Parathyroid adenoma (tissue), 2 donors: ENCODE results near the gene GSG1L.

Experiments used
- H2AFZ ChIP-seq: fragments of 300-600 bp; sonication (generic); one replicate; pipeline ENCODE4 v1.7.0; 2017; ENCODE audit warnings: antibody characterized with exemption, mild to moderate bottlenecking
- H3K27ac ChIP-seq: fragments of 300-600 bp; sonication (generic); one replicate; pipeline ENCODE4 v1.7.0; 2017
- H3K27me3 ChIP-seq: fragments of 300-600 bp; sonication (generic); one replicate; pipeline ENCODE4 v1.7.0; 2017; ENCODE audit warnings: low read length; ENCODE audit not compliant: control insufficient read depth, insufficient read depth
- H3K36me3 ChIP-seq: fragments of 300-600 bp; sonication (generic); one replicate; pipeline ENCODE4 v1.7.0; 2017; ENCODE audit warnings: low read length; ENCODE audit not compliant: control insufficient read depth, insufficient read depth
- H3K4me1 ChIP-seq: fragments of 300-600 bp; sonication (generic); one replicate; pipeline ENCODE4 v1.7.0; 2017; ENCODE audit warnings: control low read depth
- H3K4me2 ChIP-seq: fragments of 300-600 bp; sonication (generic); one replicate; pipeline ENCODE4 v1.7.0; 2017; ENCODE audit warnings: low read length
- H3K4me3 ChIP-seq: fragments of 300-600 bp; sonication (generic); one replicate; pipeline ENCODE4 v1.7.0; 2017; ENCODE audit warnings: low read depth, low read length
- H3K79me2 ChIP-seq: fragments of 300-600 bp; sonication (generic); one replicate; pipeline ENCODE4 v1.7.0; 2017; ENCODE audit warnings: control low read depth
- H3K9ac ChIP-seq: fragments of 300-600 bp; sonication (generic); one replicate; pipeline ENCODE4 v1.7.0; 2017; ENCODE audit warnings: mild to moderate bottlenecking
- H3K9me3 ChIP-seq: fragments of 300-600 bp; sonication (generic); one replicate; pipeline ENCODE4 v1.7.0; 2017; ENCODE audit warnings: low read length; ENCODE audit not compliant: control insufficient read depth
- CTCF ChIP-seq: fragments of 300-600 bp; sonication (generic); IDR thresholded peaks from one replicate; pipeline ENCODE4 v1.7.0; 2017; ENCODE audit warnings: antibody characterized with exemption, mild to moderate bottlenecking
- donor health status: primary hyperparathyroidism.

The GSG1L gene

GRCh38 chr16:27839419-27839818 is 224.1 kb downstream of the GSG1L start:
- Histone ChIP-seq H3K4me2 (no peak overlapping the region), H3K79me2 (no peaks in the 10 kb centered on the region), H3K27me3 (no peaks in the 10 kb centered on the region), H3K4me1 (no peaks in the 10 kb centered on the region), H3K36me3 (no peaks in the 10 kb centered on the region), H2AFZ (no peak overlapping the region), H3K4me3 (no peak overlapping the region), H3K9me3 (no peaks in the 10 kb centered on the region), H3K27ac (no peak overlapping the region), H3K9ac (no peak overlapping the region)
- no peak for TF ChIP-seq CTCF

GRCh38 chr16:27838536-27839175 is 224.9 kb downstream of the GSG1L start:
- Histone ChIP-seq H3K9ac (no peak overlapping the region), H3K9me3 (no peaks in the 10 kb centered on the region), H3K79me2 (no peaks in the 10 kb centered on the region), H3K4me2 (no peak overlapping the region), H2AFZ (no peak overlapping the region), H3K4me1 (no peaks in the 10 kb centered on the region), H3K27ac (no peak overlapping the region), H3K4me3 (no peak overlapping the region), H3K36me3 (no peaks in the 10 kb centered on the region), H3K27me3 (no peaks in the 10 kb centered on the region)
- TF ChIP-seq CTCF, result no peak

GRCh38 chr16:27829975-27830374 is 233.5 kb downstream of the GSG1L start:
- no peak for TF ChIP-seq CTCF
- H3K4me1 ChIP-seq, result no peaks in the 10 kb centered on the region
- no peak overlapping the region for H3K9ac ChIP-seq
- H3K27me3 ChIP-seq, result no peaks in the 10 kb centered on the region
- H3K79me2 ChIP-seq, result no peaks in the 10 kb centered on the region
- H2AFZ ChIP-seq, result no peak overlapping the region
- no peaks in the 10 kb centered on the region for H3K36me3 ChIP-seq
- H3K9me3 ChIP-seq, result no peaks in the 10 kb centered on the region
- H3K4me3 ChIP-seq, result no peak overlapping the region
- H3K4me2 ChIP-seq, result no peak overlapping the region
- H3K27ac ChIP-seq, result no peak overlapping the region

- no peaks in the 10 kb centered on the region for H3K36me3 ChIP-seq
- no peaks in the 10 kb centered on the region for H3K79me2 ChIP-seq
- H3K27me3 ChIP-seq, result no peaks in the 10 kb centered on the region
- no peak overlapping the region for H3K4me2 ChIP-seq
- no peak overlapping the region for H2AFZ ChIP-seq
- no peaks in the 10 kb centered on the region for H3K4me1 ChIP-seq
- no peak for TF ChIP-seq CTCF
- no peak overlapping the region for H3K4me3 ChIP-seq
- no peaks in the 10 kb centered on the region for H3K9me3 ChIP-seq
- H3K27ac ChIP-seq, result no peak overlapping the region
- no peak overlapping the region for H3K9ac ChIP-seq
Observed at GRCh38 chr16:27828671-27829070, 234.8 kb downstream of the GSG1L start.

GRCh38 chr16:27827765-27828164 is 235.7 kb downstream of the GSG1L start:
- no peaks in the 10 kb centered on the region for H3K4me1 ChIP-seq
- no peaks in the 10 kb centered on the region for H3K36me3 ChIP-seq
- H3K9ac ChIP-seq, result no peak overlapping the region
- no peak overlapping the region for H3K4me2 ChIP-seq
- no peak overlapping the region for H2AFZ ChIP-seq
- no peaks in the 10 kb centered on the region for H3K79me2 ChIP-seq
- no peaks in the 10 kb centered on the region for H3K9me3 ChIP-seq
- H3K4me3 ChIP-seq, result no peak overlapping the region
- H3K27ac ChIP-seq, result no peak overlapping the region
- no peak for TF ChIP-seq CTCF
- no peaks in the 10 kb centered on the region for H3K27me3 ChIP-seq
